HG03196 (cell line): Measurements from ENCODE around the gene REX1BD.

Experiments used
- ATAC-seq: cut with Tn5 transposase; IDR thresholded peaks from one replicate; pipeline ENCODE4 v1.9.1; 2021; ENCODE audit not compliant: unreplicated experiment

REX1BD gene

GRCh38 chr19:18612051-18612771, 23.6 kb downstream of the REX1BD start:
- ATAC-seq: no peak

GRCh38 chr19:18612772-18613588, 24.4 kb downstream of the REX1BD start, which contains the start of gene TMEM59L:
Gene TMEM59L, plus strand, starts transcription at chr19:18612870. Its CDS starts 89 bp downstream, at chr19:18612959.
- ATAC-seq: no peak

GRCh38 chr19:18613589-18614234, 25.1 kb downstream of the REX1BD start:
- no peak for ATAC-seq

GRCh38 chr19:18616023-18616422, 27.4 kb downstream of the REX1BD start:
- ATAC-seq: no peak

- ATAC-seq: no peak
Observed at GRCh38 chr19:18617562-18617961, 29.0 kb downstream of the REX1BD start.

- ATAC-seq: no peak
Observed at GRCh38 chr19:18618236-18618635, 29.6 kb downstream of the REX1BD start.

GRCh38 chr19:18620311-18620710, 31.7 kb downstream of the REX1BD start:
- no peak for ATAC-seq

- ATAC-seq: no peak
Observed at GRCh38 chr19:18620902-18621301, 32.3 kb downstream of the REX1BD start.

GRCh38 chr19:18626906-18627305, 38.3 kb downstream of the REX1BD start:
- ATAC-seq: no peak

- ATAC-seq: no peak
Observed at GRCh38 chr19:18629166-18630088, 40.8 kb downstream of the REX1BD start.

GRCh38 chr19:18633321-18633720, 44.7 kb downstream of the REX1BD start:
- ATAC-seq: no peak

- no peak for ATAC-seq
Observed at GRCh38 chr19:18634612-18635297, 46.2 kb downstream of the REX1BD start.

GRCh38 chr19:18635831-18636182, 47.2 kb downstream of the REX1BD start:
- no peak for ATAC-seq

GRCh38 chr19:18636183-18636968, 47.8 kb downstream of the REX1BD start:
- ATAC-seq: peak; percentile 81

GRCh38 chr19:18636969-18637629, 48.5 kb downstream of the REX1BD start, which contains the start of gene KLHL26:
Gene KLHL26, plus strand, starts transcription at chr19:18637028. Its CDS starts 27 bp downstream, at chr19:18637055.
- ATAC-seq: no peak

- ATAC-seq: no peak
Observed at GRCh38 chr19:18637673-18638630, 49.4 kb downstream of the REX1BD start.

- ATAC-seq: no peak
Observed at GRCh38 chr19:18639706-18640243, 51.2 kb downstream of the REX1BD start.
